T-cell (primary cell): Measurements from ENCODE around the gene LRRC2. TPM values are rescaled to one million over a fixed set of nuclear protein-coding genes. Genes with fewer than 3 reads are reported as not detected.
A peak's percentile ranks its signal among the peaks of the same experiment; 100 is the strongest.

Source experiments
- ATAC-seq, 4 experiments: fragments of 200-7000 bp in 3 of 4; fragments of 150-1000 bp in 1 of 4; cut with Tn5 transposase; replicated peaks in 1 of 4; 1 replicate in 3 of 4; 2 replicates in 1 of 4; pipeline ENCODE4 v1.10.0; 2021; ENCODE audit warnings: moderate library complexity in 3 of 4, mild to moderate bottlenecking in 2 of 4, moderate number of reproducible peaks in 1 of 4
- CTCF ChIA-PET, 2 donors: fragments of 300-600 bp; sonication (Branson Sonifier 250); formaldehyde crosslinking; loops; one replicate each; lab custom pipeline; 2022; ENCODE audit warnings: antibody characterized with exemption in 2 of 2; lab: Charles Lee
- POLR2A ChIA-PET, 2 donors: fragments of 300-600 bp; sonication (Branson Sonifier 250); formaldehyde crosslinking; loops; one replicate each; lab custom pipeline; 2022; ENCODE audit warnings: antibody characterized with exemption in 2 of 2; lab: Charles Lee
- DNase-seq, 35 experiments: peaks; one replicate each; pipeline versions ENCODE4 v3.0.0 to v3.0.0-alpha.2; 2013 to 2023
- H3K27ac ChIP-seq: one replicate; pipeline ENCODE4 v1.5.1; 2013; ENCODE audit warnings: low read length
- H3K27me3 ChIP-seq, 2 experiments: replicated peaks in 1 of 2; 1 replicate in 1 of 2; 2 replicates in 1 of 2; pipeline versions ENCODE4 v1.6.1 to v1.7.0; 2013; ENCODE audit warnings: low read length in 1 of 2, mixed read lengths in 1 of 2; ENCODE audit not compliant: control insufficient read depth in 2 of 2, insufficient read depth in 2 of 2; ENCODE audit errors: extremely low read depth in 1 of 2
- H3K36me3 ChIP-seq, 2 donors: 1 replicate in 1 of 2; 2 replicates in 1 of 2; pipeline versions ENCODE4 v1.6.1 to v1.7.0; 2013; ENCODE audit warnings: low read length in 1 of 2; ENCODE audit not compliant: control insufficient read depth in 2 of 2, insufficient read depth in 1 of 2; ENCODE audit errors: extremely low read depth in 1 of 2
- H3K4me1 ChIP-seq, 2 experiments: 1 replicate in 1 of 2; 2 replicates in 1 of 2; pipeline versions ENCODE4 v1.6.1 to v1.7.0; 2013; ENCODE audit warnings: low read length in 2 of 2, mixed read lengths in 1 of 2; ENCODE audit not compliant: insufficient read depth in 2 of 2, control insufficient read depth in 1 of 2; ENCODE audit errors: extremely low read depth in 1 of 2
- H3K4me3 ChIP-seq, 2 donors: 1 replicate in 1 of 2; 2 replicates in 1 of 2; pipeline versions ENCODE4 v1.5.1 to v1.7.0; 2013; ENCODE audit warnings: mild to moderate bottlenecking in 2 of 2, low read length in 1 of 2, moderate library complexity in 1 of 2; ENCODE audit not compliant: control insufficient read depth in 1 of 2; ENCODE audit errors: extremely low read depth in 1 of 2
- H3K9me3 ChIP-seq: 2 replicates; pipeline ENCODE4 v1.7.0; 2013
- H3K27ac Mint-ChIP-seq, 2 donors: one replicate each; pipeline ENCODE4 v1.8.0; 2020 to 2021; ENCODE audit warnings: mild to moderate bottlenecking in 2 of 2, mixed read lengths in 2 of 2
- H3K27me3 Mint-ChIP-seq, 2 donors: one replicate each; pipeline ENCODE4 v1.8.0; 2021 to 2022; ENCODE audit warnings: mixed read lengths in 2 of 2
- H3K36me3 Mint-ChIP-seq: one replicate; pipeline ENCODE4 v1.8.0; 2021; ENCODE audit warnings: mixed read lengths
- H3K4me1 Mint-ChIP-seq, 3 donors: one replicate each; pipeline ENCODE4 v1.8.0; 2020 to 2022; ENCODE audit warnings: mixed read lengths in 3 of 3, mild to moderate bottlenecking in 1 of 3
- H3K4me3 Mint-ChIP-seq, 3 donors: one replicate each; pipeline ENCODE4 v1.8.0; 2020 to 2022; ENCODE audit warnings: mild to moderate bottlenecking in 3 of 3, mixed read lengths in 3 of 3, moderate library complexity in 3 of 3
- H3K9me3 Mint-ChIP-seq, 3 donors: one replicate each; pipeline ENCODE4 v1.8.0; 2020 to 2022; ENCODE audit warnings: mixed read lengths in 3 of 3
- WGBS: methylation state at CpG from one replicate; pipeline ENCODE4 v1.1.5; 2013; ENCODE audit warnings: missing lambda C conversion rate; ENCODE audit not compliant: insufficient coverage; 5-methylcytosine and 5-hydroxymethylcytosine counted together
- total RNA-seq, 35 experiments: library from RNA in 6 of 35; stranded (reverse) in 6 of 35; fragments of 120-200 nt in 1 of 35; gene quantifications; one replicate each; pipeline versions ENCODE4 v1.2.1 to v1.2.4 and lab custom pipeline; 2013 to 2026

The LRRC2 gene
- total RNA-seq, 5 donors from 2014 or later (not counting 1 experiment from before 2014, with no cell fraction given): 0.30 to 1.9 (median 1.0) TPM

DNA sequence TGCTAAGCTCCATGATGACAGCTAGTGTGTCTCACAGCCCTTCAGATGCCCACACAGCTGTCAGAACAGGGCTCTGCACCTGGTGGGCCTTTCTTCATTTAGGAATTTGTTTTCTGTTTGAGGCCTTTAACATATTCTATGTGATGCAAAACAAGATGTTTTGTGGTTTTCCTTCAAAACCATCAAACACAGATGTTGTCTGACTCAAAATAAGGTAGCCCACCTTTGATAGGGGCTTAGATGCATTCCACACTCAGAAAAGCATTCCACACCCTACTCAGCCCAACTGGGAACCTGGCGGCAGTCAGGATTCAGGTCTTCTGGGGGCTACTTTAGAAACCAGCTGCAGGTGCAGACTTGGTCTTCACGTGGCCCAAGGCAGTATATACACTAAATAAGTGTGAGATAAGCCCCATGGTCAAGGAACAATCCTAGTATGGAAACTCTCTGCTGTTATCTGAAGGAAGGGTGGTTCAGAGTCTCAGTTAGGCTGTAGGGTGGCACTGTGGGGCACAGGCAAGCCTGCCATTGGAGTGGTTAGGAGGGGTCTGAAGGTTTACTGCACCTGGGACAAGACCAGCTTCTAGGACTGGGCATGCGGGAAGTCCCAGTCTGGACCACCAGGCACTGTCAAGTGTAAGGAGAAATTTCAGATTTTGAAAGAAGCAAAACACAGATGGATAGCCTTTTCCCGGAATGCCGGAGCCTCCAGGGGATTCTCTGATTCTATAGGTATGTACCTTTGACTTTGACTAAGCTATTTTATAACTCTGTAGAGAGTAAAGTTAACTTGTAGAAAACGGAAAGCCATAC is 20.1 kb downstream of the LRRC2 start:
- ATAC-seq (peak in 1 of 4 experiments; percentile 31), DNase-seq (no peak)
- no peak overlapping the region for H3K4me3 Mint-ChIP-seq
- peaks cover 0 to 3% of the 10 kb centered on the region in 2 experiments for H3K27me3 ChIP-seq
- H3K27ac ChIP-seq: no peak overlapping the region
- H3K36me3 Mint-ChIP-seq: no peaks in the 10 kb centered on the region
- H3K36me3 ChIP-seq: no peaks in the 10 kb centered on the region
- ChIA-PET POLR2A (no interaction called here), CTCF (interaction anchor here in 1 of 2 donors (1.2 to 1.8 kb wide), 2 partner anchors 15 to 57 kb away, joined by 3 to 4 read pairs; no protein-coding TSS in a partner anchor)
- H3K9me3 ChIP-seq: no peaks in the 10 kb centered on the region
- peaks cover 18 to 32% of the 10 kb centered on the region in 2 experiments for H3K4me1 ChIP-seq
- H3K4me3 ChIP-seq: no peak overlapping the region
- H3K9me3 Mint-ChIP-seq: no peaks in the 10 kb centered on the region
- no peaks in the 10 kb centered on the region for H3K27me3 Mint-ChIP-seq
- peak overlapping the region in 1 of 2 donors; percentile 66 for H3K27ac Mint-ChIP-seq
- WGBS: 50% methylated on average over 2 of the region's 6 CpGs
- peaks cover 38 to 49% (median 48%) of the 10 kb centered on the region in 3 donors for H3K4me1 Mint-ChIP-seq

- ChIA-PET CTCF (interaction anchor here (0.6 to 1.8 kb wide), 2 partner anchors 56 to 79 kb away, joined by 3 to 4 read pairs; no protein-coding TSS in a partner anchor), POLR2A (no interaction called here)
- peaks cover 26 to 35% of the 10 kb centered on the region in 2 experiments for H3K4me1 ChIP-seq
- peaks cover 0 to 3% of the 10 kb centered on the region in 2 experiments for H3K27me3 ChIP-seq
- H3K36me3 ChIP-seq: no peaks in the 10 kb centered on the region
- DNase-seq: no peak
- no peak overlapping the region for H3K27ac Mint-ChIP-seq
- H3K27ac ChIP-seq: no peak overlapping the region
- no peaks in the 10 kb centered on the region for H3K9me3 ChIP-seq
- no peak overlapping the region for H3K4me3 Mint-ChIP-seq
- H3K36me3 Mint-ChIP-seq: no peaks in the 10 kb centered on the region
- WGBS: 92% methylated on average over 14 of the region's 17 CpGs
- peaks cover 43 to 53% (median 46%) of the 10 kb centered on the region in 3 donors for H3K4me1 Mint-ChIP-seq
- no peaks in the 10 kb centered on the region for H3K27me3 Mint-ChIP-seq
- no peak overlapping the region for H3K4me3 ChIP-seq
- ATAC-seq: no peak
- no peaks in the 10 kb centered on the region for H3K9me3 Mint-ChIP-seq
Measured at GRCh38 chr3:46544771-46545503, 21.2 kb downstream of the LRRC2 start.

DNA sequence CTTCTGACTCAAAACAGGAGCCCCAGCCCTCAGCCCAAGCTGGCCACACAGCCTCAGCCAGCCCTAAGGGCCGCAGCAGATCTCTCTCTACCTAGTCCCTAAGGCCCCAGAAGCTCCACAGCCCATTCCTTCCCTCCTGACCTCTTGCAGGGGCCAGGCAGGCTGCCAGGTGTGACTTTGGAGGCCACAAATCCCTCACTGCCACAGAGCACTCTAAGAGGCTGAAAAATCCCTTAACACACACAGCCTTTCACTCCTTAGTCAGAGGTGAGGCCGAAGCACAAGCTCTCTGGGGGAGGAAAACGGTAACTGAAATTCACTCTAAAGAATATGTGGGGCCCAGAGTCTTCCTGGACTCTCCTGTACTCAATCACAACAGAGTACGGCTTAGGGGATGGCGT is 23.3 kb downstream of the LRRC2 start:
- H3K36me3 Mint-ChIP-seq: no peaks in the 10 kb centered on the region
- no peak overlapping the region for H3K4me3 Mint-ChIP-seq
- no peaks in the 10 kb centered on the region for H3K27me3 Mint-ChIP-seq
- Histone ChIP-seq H3K27me3 (no peaks in the 10 kb centered on the region), H3K36me3 (no peaks in the 10 kb centered on the region), H3K4me3 (no peak overlapping the region), H3K9me3 (no peaks in the 10 kb centered on the region), H3K27ac (no peak overlapping the region), H3K4me1 (peaks cover 44% of the 10 kb centered on the region in 2 experiments)
- H3K9me3 Mint-ChIP-seq: no peaks in the 10 kb centered on the region
- 100% methylated on average over 3 of the region's 5 CpGs for WGBS
- DNase-seq (no peak), ATAC-seq (no peak)
- CTCF ChIA-PET: interaction anchor here (0.7 kb wide), 2 partner anchors 161 to 681 kb away, joined by 3 read pairs; no protein-coding TSS in a partner anchor
- H3K27ac Mint-ChIP-seq: peak overlapping the region in 1 of 2 donors; percentile 80
- peaks cover 56 to 69% (median 64%) of the 10 kb centered on the region in 3 donors for H3K4me1 Mint-ChIP-seq
- POLR2A ChIA-PET: interaction anchor here in 1 of 2 donors (0.6 kb wide), 1 partner anchor 43 kb away, joined by 3 read pairs; no protein-coding TSS in a partner anchor

DNA sequence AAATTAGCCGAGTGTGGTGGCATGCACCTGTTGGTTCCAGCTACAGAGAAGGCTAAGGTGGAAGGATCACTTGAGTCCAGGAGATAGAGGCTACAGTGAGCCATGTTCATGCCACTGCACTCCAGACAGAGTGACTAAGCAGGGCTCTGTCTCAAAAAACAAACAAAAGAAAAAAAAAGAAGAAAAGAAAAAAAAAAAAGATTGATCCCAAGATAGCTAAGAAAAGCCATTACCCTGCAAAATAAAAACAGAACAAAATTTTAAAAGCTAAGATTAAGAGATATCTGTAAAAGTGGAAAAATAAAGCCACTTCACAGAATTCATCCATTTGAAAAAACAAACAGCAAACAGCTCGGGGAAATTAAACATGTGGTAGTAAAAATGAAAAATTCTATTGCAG is 23.8 kb downstream of the LRRC2 start:
- Mint-ChIP-seq H3K4me3 (no peak overlapping the region), H3K27ac (peak overlapping the region in 1 of 2 donors; percentile 80), H3K4me1 (peaks cover 60 to 73% (median 69%) of the 10 kb centered on the region in 3 donors), H3K9me3 (no peaks in the 10 kb centered on the region), H3K36me3 (no peaks in the 10 kb centered on the region), H3K27me3 (no peaks in the 10 kb centered on the region)
- POLR2A ChIA-PET: interaction anchor here in 1 of 2 donors (0.6 kb wide), 2 partner anchors 42 to 505 kb away, joined by 3 to 4 read pairs; no protein-coding TSS in a partner anchor
- H3K36me3 ChIP-seq: no peaks in the 10 kb centered on the region
- H3K27ac ChIP-seq: no peak overlapping the region
- CTCF ChIA-PET: interaction anchor here (0.7 to 1.1 kb wide), 3 partner anchors 16 to 681 kb away, joined by 3 to 4 read pairs (median 3); no protein-coding TSS in a partner anchor
- ATAC-seq (no peak), DNase-seq (no peak)
- H3K4me3 ChIP-seq: no peak overlapping the region
- no CpG with 5 or more reads among the region's 2 CpGs for WGBS
- peaks cover 48 to 49% of the 10 kb centered on the region in 2 experiments for H3K4me1 ChIP-seq
- H3K27me3 ChIP-seq: no peaks in the 10 kb centered on the region
- no peaks in the 10 kb centered on the region for H3K9me3 ChIP-seq

DNA sequence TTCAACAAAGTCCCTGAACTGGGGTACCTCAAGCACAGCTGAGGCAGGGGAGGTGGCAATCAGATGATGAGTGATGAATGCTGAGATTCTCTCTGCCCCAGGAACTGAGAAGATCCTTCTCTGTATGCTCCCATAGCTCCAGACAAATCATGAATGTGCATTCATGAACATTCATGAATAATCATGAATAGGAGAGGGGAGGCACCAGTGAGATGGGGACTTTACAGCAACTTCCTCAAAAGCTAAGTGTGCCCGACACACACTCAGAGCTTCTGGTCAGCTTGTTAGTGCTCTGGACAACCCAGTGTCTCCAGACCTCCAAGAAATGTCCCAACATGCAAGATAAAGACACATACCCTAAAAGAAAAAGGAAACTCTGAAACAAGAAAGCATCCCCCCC is 24.3 kb downstream of the LRRC2 start:
- ATAC-seq (no peak), DNase-seq (no peak)
- POLR2A ChIA-PET: interaction anchor here in 1 of 2 donors (0.6 kb wide), 1 partner anchor 505 kb away, joined by 4 read pairs; no protein-coding TSS in a partner anchor
- Histone ChIP-seq H3K36me3 (no peaks in the 10 kb centered on the region), H3K9me3 (no peaks in the 10 kb centered on the region), H3K4me3 (no peak overlapping the region), H3K27ac (no peak overlapping the region), H3K4me1 (peaks cover 49 to 52% of the 10 kb centered on the region in 2 experiments), H3K27me3 (no peaks in the 10 kb centered on the region)
- no peaks in the 10 kb centered on the region for H3K9me3 Mint-ChIP-seq
- peak overlapping the region in 1 of 3 donors; percentile 17 for H3K4me3 Mint-ChIP-seq
- no CpG with 5 or more reads among the region's 1 CpG for WGBS
- no peaks in the 10 kb centered on the region for H3K27me3 Mint-ChIP-seq
- peak overlapping the region; percentile 34 to 57 for H3K27ac Mint-ChIP-seq
- no peaks in the 10 kb centered on the region for H3K36me3 Mint-ChIP-seq
- peaks cover 58 to 77% (median 72%) of the 10 kb centered on the region in 3 donors for H3K4me1 Mint-ChIP-seq
- CTCF ChIA-PET: interaction anchor here (0.7 to 1.1 kb wide), 3 partner anchors 17 to 90 kb away, joined by 3 to 4 read pairs (median 3); no protein-coding TSS in a partner anchor

DNA sequence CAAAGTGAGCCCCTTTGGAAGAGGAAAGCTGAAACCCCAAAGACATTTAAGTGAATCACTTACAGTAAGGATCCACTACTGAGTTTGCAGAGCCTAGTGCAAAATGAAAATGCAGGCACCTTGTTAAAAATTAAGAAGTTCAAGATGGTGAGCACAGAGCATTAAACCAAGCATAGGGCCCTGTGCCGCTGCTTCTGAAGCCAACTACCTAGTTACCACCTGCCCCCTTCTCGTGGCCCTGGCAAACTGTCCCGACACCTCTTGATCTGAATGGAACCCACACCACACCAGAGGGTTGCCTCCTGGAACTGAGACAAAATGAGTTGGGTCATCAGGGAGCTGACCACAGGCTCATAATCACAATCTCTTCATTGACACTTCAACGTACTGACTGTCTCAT is 25.6 kb downstream of the LRRC2 start:
- Histone ChIP-seq H3K27ac (no peak overlapping the region), H3K36me3 (no peaks in the 10 kb centered on the region), H3K4me1 (peaks cover 40 to 45% of the 10 kb centered on the region in 2 experiments), H3K4me3 (no peak overlapping the region), H3K27me3 (no peaks in the 10 kb centered on the region), H3K9me3 (no peaks in the 10 kb centered on the region)
- Mint-ChIP-seq H3K9me3 (no peaks in the 10 kb centered on the region), H3K27me3 (no peaks in the 10 kb centered on the region), H3K27ac (peak overlapping the region; percentile 69 to 91), H3K36me3 (no peaks in the 10 kb centered on the region), H3K4me3 (peak overlapping the region in 1 of 3 donors; percentile 62), H3K4me1 (peaks cover 55 to 77% (median 74%) of the 10 kb centered on the region in 3 donors)
- ChIA-PET POLR2A (no interaction called here), CTCF (interaction anchor here in 1 of 2 donors (0.6 to 0.7 kb wide), 3 partner anchors 8 to 327 kb away, joined by 3 to 4 read pairs (median 3); no protein-coding TSS in a partner anchor)
- DNase-seq: no peak
- WGBS: 95% methylated on average over 3 of the region's 4 CpGs
- ATAC-seq: no peak
